Limb (tissue), 2 donors: Measurements from ENCODE around the gene DDX5.
"Not testable (repeated sequence)": the region's sequence is repeated elsewhere in the genome, so short reads cannot be mapped to it uniquely, and the experiment has no call there.

Source experiments
- DNase-seq, 2 donors: peaks; one replicate each; pipeline ENCODE4 v3.0.0-alpha.2; 2016; ENCODE audit errors: extremely low spot score in 2 of 2

DDX5 gene

DNA sequence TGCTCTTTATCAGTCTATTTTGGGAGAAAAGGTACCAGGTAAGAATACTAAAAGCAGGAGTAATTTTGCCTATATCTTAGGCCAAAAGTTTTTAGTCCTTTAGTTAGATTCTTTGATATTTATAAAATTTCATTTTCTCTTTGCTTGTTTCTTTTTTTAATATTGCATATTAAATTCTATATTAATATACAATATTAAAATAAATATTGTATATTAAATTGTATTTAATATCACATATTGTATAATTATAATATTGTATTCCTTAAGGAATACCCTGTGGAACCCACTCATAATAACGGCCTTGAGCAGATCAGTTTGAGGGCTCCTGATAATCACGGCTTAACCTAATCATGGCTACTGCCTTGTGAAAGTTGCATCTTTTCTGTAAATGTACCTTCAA lies 2.6 kb upstream of the DDX5 start:
- DNase-seq = no peak

DNA sequence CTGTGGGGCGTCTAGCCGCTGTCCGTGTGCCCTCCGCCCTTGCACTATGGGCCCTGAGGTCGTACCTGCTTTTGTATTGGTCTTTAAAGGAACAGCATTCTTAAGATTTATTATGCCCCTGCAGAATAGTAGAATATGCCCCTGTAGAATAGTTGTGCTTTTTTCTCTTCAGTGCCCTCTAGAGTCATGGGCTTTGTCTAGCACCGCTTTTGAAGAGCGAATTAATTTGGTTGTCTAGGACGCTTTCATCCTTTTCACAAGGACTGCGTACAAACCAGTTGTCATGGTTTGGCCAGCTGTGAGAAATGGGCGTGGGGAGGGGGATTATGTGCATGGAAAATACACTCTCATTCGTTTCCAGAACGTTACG lies 1.3 kb upstream of the DDX5 start:
- peak; percentile 72 to 85 for DNase-seq

DNA sequence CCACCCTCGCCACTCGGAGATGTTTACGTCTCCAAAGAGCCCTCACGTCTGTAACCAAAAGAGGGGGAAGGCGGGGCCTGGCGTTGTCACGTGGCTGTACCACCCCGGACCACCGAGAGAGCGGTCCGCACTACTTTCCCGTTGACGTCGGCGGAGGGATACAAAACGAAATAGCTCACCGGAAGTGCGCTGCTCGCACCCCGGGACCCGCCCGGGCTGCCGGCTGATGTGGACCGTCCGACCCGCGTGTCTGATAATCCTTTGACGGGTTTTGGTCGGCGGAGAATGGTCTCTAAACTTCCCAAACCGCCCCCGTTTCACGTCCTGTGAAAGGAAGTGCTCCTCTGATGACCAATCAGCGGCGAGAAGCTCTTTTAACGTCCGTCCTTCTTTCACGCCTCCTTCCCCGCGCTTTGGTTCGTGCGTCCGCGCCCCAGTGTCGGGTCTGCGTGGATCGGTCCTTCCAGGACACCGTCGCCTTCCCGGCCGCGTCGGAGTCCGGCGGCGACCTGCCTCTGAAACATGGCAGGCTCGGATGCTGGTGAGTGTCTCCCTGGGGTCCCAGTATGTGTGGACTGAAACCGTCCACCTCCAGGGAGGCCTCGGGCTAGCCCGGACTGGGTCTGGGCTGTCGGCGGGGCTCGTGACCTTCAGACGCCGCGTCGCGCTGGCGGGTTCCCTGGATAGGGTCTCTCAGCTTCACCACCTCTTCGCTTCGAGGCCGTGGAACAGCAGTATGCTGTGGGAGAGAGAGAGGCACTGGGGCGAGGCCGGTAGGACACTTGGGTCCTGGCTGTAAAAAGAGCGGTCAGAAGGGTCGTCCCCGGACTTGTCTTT lies 705 bp upstream of the DDX5 start, which contains the start of gene CEP95:
TSS of gene CEP95 (plus strand) at position 402 of the 837 bp plus-strand sequence. CDS start at position 523, 121 bp downstream.
- peak; percentile 97 for DNase-seq

DNA sequence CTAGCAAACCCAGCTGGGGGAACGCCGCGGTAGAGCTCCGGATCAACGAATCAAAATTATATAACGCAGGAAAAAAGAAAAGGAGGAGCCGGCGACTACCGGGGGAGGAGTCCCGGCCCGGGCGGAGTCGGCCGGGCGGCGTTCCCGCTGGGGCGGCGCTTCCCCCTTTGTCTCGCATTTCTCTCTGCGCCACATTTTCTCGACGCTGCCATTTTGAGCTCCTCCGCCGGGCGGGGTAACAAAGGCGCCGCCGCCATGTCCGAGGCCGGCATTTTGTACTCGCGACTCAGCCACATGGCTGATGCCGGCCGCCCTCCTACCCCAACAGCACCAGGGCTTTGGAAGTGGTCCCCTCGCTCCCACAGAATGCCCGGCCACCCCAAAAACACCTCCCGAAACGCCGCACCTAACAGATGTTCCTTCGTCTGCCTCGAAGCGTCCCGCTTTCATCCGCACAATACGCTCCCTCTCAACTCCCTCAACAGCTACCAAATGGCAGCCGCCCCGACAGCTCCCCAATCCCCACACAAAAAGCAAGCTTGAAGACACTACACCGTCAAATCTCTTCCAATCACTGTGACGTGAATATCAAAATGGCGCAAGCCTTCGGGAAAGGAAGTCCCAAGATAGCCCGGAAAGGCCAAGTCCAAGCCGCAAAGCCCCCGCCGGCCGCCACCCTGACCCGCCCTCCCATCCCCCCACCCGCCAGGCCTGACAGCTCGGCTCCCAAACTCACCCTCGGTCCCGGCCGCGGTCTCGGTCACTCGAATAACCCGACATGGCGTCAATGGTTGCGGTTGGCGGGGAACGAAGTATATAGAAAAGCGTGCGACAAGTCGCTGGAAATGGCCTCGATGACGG lies 519 bp downstream of the DDX5 start:
- peak; percentile 93 to 95 for DNase-seq

DNA sequence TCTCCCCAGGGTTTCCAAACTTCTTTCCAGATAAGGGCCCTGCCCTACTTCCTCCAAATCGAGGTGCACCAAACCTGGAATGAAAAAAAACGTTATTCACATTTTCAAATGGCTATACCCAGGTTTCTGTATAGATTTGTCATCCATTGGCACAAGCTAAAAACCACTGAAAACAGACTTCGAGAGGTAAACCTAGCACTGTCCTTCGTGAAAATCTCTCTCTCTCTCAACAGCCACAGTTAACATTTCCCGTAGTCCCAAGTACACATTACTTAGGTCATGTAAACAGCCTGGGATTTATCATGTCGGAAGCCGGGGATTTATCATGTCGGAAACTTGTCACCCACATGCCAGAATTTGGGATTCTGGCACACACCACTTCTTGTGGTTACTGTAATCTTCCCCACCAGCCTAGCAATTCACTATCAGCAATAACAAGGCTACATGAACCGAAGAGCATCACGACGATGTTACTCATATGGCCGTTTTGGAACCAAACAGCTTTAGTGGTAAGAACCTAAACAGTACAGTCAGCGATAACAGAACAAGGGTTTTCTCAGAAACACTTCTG lies 1.2 kb downstream of the DDX5 start:
- DNase-seq = peak in 1 of 2 donors; percentile 15

DNA sequence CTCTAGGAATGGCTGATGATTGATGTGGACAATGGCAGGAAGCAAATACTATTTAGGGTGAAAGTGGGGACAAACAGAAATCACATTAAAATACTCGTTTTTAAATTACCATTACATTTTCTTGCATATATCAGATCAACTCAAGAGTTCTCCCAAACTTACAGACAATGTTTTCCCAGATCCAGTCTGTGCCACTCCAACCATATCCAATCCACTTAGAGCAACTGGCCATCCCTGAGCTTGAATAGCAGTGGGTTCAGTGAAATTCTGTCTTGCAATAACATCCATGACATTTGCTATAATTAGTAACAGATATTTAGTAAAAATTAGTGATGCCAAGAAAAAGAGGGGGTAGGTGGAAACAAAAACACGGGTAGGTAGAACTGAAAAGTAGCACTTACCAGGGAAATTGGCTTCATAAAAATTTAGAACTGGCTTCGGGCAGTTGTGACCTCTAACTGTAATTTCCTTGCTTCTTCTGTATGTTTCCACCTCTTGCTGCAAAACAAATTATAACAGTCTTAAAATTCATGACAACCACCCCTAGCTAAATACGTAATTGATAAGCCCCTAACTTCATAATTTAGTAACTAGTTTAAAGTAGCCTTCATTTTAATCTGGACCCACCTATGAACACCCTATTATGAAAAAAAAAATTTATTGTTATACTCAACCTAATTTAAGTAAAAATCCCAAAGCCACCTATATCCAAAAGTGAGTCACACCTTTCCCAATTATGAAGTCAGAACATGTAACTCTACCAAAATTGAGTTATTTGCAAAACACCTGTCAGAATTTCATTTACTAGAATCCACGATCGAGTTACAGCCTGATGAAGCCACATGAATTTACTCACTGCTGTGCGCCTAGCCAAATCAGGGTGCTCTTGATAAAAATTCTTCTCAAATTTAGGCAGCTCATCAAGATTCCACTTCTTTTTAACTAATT lies 2.0 kb downstream of the DDX5 start:
- no peak for DNase-seq

DNA sequence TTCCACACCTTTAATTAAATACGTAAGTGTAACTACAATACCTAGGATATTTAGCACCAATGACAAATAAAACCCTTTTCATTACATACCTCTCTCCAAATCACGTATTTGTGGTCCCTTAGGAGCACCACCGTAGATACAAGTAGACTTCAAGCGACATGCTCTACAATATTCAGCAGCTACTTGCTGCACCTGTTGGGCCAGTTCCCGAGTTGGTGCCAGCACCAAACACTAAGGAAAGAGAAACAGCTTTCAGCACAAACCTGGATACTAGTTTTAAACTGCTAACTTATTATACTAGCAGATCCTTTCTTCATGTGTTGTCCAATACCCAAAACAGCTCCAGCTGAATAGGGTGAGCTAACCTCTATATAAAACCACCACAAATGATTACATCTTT lies 2.7 kb downstream of the DDX5 start:
- DNase-seq = no peak

DNA sequence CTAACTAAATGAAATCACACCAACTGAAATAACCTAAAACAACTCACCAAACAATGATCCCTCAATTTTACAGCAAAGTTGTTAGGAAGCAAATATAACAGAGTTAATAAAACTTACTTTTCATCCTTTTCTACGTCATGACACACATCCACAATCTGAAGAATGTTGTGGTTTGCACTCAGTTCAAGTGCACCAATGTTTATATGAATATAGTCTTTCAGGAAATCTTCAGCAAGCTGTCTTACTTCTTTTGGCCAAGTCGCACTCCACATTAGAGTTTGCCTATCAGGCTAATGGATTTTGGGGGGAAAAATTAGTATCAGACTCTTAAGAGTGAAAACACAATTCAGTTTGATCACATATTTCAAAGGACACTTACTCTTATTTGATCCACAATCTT lies 3.3 kb downstream of the DDX5 start:
- no peak for DNase-seq

DNA sequence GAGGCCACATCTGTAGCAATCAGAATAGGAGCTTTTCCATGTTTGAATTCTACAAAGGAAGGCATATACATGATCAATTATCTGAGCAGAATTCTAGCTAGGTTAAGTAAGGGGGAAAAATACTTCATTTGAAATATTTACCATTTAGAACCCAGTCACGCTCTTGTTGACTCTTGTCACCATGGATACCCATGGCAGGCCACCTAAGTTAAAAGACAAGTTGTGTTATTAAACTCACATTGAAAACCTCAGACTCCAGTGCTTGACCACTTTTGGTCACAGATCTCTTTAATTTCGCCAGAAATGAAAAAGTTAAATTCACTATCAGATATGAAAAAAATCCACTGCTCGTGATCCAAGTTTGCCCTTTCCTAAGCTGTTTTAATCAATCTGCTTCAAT lies 4.1 kb downstream of the DDX5 start:
- no peak for DNase-seq

DNA sequence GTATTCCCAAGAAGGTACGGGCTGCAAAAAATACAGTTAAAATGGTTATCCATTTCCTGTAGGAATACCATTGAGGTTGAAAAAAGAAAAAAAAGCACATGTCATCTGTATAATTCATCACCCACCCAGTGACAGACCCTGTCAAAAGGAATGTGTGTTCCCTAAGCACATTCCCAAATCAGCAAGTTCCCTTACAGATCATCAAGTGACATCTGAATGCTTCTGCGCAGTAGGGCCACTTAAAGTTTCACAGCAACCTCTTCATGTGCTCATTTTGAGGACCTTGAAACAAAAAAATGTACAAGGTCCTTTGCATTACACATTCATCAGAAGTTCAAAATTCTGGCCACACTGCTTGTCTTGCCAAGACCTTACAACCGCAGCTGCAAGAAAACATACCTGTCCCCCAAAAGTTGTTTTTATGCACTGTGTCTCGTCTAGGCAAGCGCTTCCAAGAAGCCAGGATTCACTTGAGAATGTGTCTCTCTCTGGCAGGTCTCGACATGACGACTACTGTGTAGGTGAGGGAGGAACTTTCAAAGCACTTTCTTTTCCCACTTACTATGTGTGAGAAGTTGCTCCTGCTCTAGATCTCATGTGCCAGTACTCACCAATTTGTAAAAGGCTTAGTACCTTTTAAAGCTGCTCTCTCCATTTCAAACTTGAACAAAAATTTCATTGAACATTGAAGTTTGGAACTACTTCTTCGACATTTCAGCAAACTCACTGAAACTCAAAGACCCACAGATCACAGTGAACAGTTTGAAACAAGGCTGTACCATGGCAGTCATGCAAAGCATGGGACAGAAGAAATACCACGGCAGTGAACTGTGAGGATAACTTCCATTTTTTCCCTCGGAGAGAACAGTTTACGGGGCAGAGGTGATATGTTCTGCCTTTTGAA lies 5.0 kb downstream of the DDX5 start:
- no peak for DNase-seq

DNA sequence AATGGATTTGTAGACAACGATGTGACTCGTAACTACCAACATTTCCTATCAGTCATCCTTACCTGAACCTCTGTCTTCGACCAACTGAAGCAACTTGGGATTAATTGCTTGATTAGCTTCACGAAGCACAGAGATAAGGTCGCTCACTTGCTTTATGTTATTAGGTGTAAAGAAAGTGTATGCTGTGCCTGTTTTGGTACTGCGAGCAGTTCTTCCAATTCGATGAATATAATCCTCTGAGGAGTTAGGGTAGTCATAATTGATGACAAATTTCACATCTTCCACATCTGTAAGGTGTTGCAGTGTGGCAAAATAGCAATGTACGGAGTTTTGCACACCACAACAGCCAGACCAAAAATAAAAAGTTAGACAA lies 5.6 kb downstream of the DDX5 start:
- DNase-seq = no peak

DNA sequence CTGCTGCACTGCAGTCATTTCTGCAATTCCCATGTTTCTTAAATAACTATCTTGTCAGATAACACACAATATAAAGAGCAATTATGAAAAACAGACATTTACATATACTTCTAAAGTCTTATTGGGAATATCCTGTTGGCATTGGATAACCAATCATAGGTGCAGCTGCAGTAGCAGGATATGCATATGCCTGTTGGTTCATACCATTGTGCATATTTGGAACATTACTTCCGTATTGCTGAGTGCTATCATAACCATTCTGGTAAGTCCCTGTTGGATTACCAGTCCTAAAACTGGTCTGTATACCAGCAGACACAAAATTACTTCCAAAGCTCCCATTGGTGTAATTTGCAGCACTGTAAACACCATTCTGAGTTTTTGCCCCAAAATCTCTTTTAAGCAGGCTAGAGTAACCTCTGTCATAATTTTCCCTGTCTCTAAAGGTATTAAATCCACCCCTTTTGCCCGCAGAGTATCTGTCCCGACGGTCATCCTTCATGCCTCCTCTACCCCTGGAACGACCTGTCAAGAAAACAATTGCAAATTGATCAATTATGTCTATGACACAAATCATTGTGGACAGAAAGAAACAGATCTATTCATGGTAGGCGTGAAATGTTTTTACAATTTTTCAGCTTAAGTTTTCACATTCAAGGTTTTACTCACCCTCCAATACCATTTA lies 6.1 kb downstream of the DDX5 start:
- DNase-seq = no peak

DNA sequence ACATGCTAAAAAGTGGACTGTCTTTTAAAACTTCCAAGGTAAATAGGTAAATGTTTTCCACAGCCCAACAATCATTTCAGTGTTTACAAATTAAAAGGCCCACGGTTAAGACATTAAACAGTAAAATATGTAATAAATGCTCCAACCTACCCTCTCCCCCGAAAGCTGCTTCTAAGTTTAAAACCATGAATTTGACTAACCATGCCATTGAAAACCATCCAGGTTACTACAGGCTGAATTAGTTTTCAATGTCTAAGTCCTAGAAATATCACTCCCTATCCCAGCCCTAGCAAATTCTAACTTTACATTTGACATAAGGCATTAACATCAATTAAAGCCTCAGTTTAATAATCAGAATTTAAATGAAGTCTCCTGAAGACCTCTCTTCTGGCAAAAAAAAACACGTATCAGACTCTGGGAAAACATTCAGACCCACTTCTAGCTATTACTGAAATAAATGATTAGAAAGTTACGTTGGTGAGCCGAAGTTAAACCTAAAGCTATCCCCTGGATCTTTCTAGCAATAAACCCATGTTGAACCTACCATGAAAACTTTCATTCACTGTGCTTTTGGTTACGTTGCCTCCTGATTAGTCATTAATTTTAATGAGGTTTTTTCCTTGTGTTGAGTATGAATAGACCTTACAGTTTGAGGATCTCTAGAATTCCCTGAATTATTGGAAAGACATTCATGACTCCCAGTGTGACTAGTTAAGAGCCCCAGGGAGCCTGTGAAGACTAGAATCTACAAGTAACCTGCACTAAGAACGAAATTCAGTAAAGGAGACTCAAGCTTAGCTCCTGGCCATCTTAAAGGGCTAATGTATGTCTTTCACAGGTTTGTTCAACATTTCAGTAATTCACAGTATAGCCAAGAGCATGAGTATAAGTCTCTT lies 7.5 kb downstream of the DDX5 start:
- DNase-seq = no peak

DNA sequence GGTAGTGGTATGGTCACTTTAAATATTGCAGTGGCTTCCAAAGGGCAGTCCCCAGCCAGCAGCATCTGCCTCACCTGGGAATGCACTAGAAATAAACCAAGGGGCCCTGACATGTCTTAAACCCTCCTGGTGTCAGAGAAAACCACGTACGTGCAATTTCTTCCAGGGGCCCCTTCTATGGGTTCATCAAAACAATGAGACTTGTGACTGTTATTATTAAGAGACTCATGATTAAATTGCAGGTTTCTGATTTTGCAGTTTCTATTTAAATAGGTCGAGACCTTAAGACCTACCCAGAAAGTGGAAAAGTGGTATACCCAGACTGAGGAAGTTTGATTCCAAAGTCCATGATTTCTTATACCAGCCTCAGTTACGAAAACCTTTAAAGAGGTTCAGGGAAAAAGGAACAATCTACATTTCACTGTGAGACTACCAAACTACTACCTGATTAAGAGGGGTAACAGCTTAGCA lies 8.5 kb downstream of the DDX5 start:
- no peak for DNase-seq

DNA sequence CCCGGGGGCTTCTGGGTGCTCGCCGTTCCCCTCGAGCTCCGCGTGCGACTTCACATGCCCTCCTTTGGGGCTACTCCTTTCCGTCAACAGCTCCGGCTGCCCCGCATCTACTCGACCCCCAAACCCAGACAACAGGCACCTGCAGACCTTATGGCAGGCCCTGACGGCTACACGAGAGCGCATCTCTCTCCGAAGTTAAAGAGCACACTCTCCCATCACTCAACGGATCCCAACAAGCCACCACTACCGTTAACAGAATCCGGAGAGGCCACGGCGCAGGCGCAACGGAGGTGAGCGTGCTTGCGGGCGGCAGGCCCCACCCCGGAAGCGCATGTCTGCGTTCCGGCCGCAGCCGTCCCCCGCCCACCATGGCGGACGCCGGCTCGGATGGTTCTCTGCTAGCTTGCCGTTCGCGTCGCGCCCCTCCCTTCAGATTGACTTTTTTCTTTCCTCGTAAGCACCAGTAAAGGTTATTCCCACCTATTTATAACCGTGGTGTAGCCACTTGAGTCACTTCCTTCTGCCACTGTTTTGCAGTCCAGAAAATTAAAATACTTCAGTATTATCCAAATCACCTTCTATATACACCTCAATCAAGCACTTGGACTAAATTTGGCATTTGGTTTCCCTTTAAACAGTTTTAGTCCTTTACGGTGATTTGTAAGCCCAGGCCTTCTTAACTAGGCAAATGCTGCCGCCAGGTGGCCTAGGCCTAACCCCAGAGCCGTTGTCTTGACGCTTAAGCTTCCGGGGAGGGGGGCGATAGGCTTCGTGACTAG lies 9.1 kb downstream of the DDX5 start, which contains the start of gene POLG2:
TSS of gene POLG2 (minus strand) at position 269 of the 779 bp plus-strand sequence. CDS start at position 183, 86 bp downstream.
- peak; percentile 93 to 95 for DNase-seq

DNA sequence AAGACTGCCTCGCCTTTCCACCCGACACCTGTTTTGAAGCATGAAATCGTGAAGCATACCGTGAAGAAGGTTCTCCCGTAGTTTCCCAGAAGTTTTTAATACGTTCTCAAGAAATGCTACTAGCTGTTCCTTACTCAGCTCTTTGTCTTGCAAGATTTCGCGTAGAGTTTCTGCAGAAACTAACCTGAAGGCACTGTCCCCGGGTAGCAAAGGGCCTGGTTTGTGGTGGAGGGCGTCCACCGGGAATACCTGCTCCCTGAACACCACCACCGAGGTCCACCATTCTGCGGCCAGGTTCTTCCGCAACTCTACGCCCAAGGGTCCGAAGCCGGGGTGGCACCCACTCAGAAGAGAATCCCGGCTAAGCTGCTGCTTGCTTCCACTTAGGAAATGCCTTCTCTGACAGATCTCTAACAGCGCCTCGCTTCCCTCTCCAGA lies 9.7 kb downstream of the DDX5 start:
- no peak for DNase-seq

DNA sequence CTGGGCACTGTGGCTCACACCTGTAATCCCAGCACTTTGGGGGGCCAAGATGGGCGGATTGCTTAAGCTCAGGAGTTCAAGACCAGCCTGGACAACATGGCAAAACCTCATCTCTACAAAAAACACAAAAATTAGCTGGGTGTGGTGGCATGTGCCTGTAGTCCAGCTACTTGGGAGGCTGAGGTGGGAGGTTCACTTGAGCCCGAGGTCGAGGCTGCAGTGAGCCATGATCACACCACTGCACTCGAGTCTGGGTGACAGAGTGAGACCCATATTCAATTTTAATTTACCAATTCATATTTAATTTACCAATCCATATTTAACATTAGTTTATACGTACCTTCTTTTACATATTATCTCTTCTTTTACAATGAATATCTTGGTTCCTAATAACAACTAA lies 10.8 kb downstream of the DDX5 start:
- DNase-seq = not testable (repeated sequence)
